B cell (primary cell): ENCODE data around the gene LAMA2.

Source experiments
- EZH2 ChIP-seq: IDR thresholded peaks from 2 replicates; pipeline ENCODE4 v1.6.1; 2012; ENCODE audit warnings: borderline replicate concordance, low read depth, mild to moderate bottlenecking, moderate library complexity, low read length; ENCODE audit not compliant: insufficient read depth, poor library complexity, severe bottlenecking
- TF ChIP-seq, protein P1 (sequence below): fragments of 200-600 bp; IDR thresholded peaks from one replicate; pipeline ENCODE4 v1.8.0; 2022; ENCODE audit warnings: antibody characterized with exemption, mild to moderate bottlenecking

DNA sequence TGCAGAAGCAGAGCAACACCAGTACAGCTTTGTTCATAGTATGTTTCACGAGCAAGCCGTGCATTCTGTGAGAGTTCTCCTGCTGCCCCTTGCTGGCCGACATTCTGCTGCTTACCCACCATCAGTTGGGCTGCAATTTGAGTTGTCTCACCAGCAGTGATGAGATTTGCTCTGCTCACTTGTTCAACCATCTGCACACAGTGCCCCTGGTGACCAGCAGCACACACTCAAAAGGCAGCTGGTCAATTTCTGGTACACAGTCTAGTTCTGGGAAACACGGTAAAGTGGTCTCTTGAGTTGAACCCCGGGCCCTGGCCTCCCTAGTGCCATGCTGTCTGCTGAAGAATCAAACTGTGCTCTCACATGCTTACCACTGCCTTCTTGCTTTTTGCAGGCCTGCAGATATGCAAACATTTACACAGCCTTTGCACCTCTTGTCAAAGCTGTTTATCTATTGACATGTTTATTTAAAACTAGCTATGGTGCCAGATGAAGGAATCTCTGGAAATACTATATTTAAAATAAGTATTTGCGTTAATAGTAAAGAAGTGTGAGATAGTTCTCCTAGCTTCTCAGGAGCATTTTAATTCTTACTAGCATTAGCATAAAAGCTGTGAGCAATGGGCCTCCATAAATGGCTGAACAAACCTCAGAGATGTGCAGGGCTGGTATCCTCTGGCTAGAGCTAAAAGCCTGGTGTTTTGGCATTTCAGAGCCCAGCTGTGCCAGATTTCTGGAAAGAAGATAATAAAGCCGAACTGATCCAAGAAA is 592.7 kb downstream of the LAMA2 start:
- TF ChIP-seq, protein P1, sequence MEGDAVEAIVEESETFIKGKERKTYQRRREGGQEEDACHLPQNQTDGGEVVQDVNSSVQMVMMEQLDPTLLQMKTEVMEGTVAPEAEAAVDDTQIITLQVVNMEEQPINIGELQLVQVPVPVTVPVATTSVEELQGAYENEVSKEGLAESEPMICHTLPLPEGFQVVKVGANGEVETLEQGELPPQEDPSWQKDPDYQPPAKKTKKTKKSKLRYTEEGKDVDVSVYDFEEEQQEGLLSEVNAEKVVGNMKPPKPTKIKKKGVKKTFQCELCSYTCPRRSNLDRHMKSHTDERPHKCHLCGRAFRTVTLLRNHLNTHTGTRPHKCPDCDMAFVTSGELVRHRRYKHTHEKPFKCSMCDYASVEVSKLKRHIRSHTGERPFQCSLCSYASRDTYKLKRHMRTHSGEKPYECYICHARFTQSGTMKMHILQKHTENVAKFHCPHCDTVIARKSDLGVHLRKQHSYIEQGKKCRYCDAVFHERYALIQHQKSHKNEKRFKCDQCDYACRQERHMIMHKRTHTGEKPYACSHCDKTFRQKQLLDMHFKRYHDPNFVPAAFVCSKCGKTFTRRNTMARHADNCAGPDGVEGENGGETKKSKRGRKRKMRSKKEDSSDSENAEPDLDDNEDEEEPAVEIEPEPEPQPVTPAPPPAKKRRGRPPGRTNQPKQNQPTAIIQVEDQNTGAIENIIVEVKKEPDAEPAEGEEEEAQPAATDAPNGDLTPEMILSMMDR: no peak
- TF ChIP-seq EZH2: no peak
